Trophoblast cell (in vitro differentiated cells and primary cell): Measurements from ENCODE around the gene SPSB2.

ENCODE experiments used
- DNase-seq, 2 donors: peaks; one replicate each; pipeline ENCODE4 v3.0.0-alpha.2; 2016
- H2AFZ ChIP-seq: 2 replicates; pipeline ENCODE4 v1.6.1; 2013; ENCODE audit warnings: low read length, moderate library complexity, mild to moderate bottlenecking; ENCODE audit not compliant: insufficient read depth, poor library complexity
- H2AK5ac ChIP-seq: 2 replicates; pipeline ENCODE4 v1.6.1; 2013; ENCODE audit warnings: mild to moderate bottlenecking, low read length
- H2BK120ac ChIP-seq: 2 replicates; pipeline ENCODE4 v1.6.1; 2013; ENCODE audit warnings: low read length, mild to moderate bottlenecking, moderate library complexity; ENCODE audit not compliant: insufficient read depth, poor library complexity
- H2BK12ac ChIP-seq: 2 replicates; pipeline ENCODE4 v1.6.1; 2013; ENCODE audit warnings: mild to moderate bottlenecking, low read length, moderate library complexity
- H2BK5ac ChIP-seq: 2 replicates; pipeline ENCODE4 v1.6.1; 2013; ENCODE audit warnings: low read length, low read depth, moderate library complexity, mild to moderate bottlenecking; ENCODE audit not compliant: poor library complexity
- H3K14ac ChIP-seq: 2 replicates; pipeline ENCODE4 v1.6.1; 2013; ENCODE audit warnings: mild to moderate bottlenecking, low read length
- H3K18ac ChIP-seq: 2 replicates; pipeline ENCODE4 v1.6.1; 2013; ENCODE audit warnings: mild to moderate bottlenecking, low read length
- H3K23ac ChIP-seq: 2 replicates; pipeline ENCODE4 v1.6.1; 2013; ENCODE audit warnings: low read length
- H3K27ac ChIP-seq: 2 replicates; pipeline ENCODE4 v1.5.1; 2013; ENCODE audit warnings: low read depth, mild to moderate bottlenecking, inconsistent platforms, low read length, moderate library complexity
- H3K27me3 ChIP-seq: 2 replicates; pipeline ENCODE4 v1.6.1; 2013; ENCODE audit warnings: inconsistent platforms, mild to moderate bottlenecking, low read length, moderate library complexity; ENCODE audit not compliant: insufficient read depth
- H3K36me3 ChIP-seq, 2 experiments: 1 replicate in 1 of 2; 2 replicates in 1 of 2; pipeline ENCODE4 v1.6.1; 2013; ENCODE audit warnings: low read length in 2 of 2, mild to moderate bottlenecking in 2 of 2, moderate library complexity in 1 of 2; ENCODE audit not compliant: insufficient read depth in 2 of 2, control insufficient read depth in 1 of 2
- H3K4ac ChIP-seq: 2 replicates; pipeline ENCODE4 v1.6.1; 2013; ENCODE audit warnings: low read depth, mild to moderate bottlenecking, low read length, moderate library complexity
- H3K4me1 ChIP-seq, 2 experiments: 1 replicate in 1 of 2; 2 replicates in 1 of 2; pipeline ENCODE4 v1.6.1; 2013; ENCODE audit warnings: low read length in 2 of 2, mild to moderate bottlenecking in 2 of 2, moderate library complexity in 1 of 2; ENCODE audit not compliant: insufficient read depth in 2 of 2, control insufficient read depth in 1 of 2
- H3K4me2 ChIP-seq: 2 replicates; pipeline ENCODE4 v1.6.1; 2013; ENCODE audit warnings: inconsistent platforms, mild to moderate bottlenecking, low read length, moderate library complexity
- H3K4me3 ChIP-seq: 2 replicates; pipeline ENCODE4 v1.5.1; 2013; ENCODE audit warnings: mild to moderate bottlenecking, low read depth, low read length, inconsistent platforms
- H3K79me1 ChIP-seq: one replicate; pipeline ENCODE4 v1.6.1; 2013; ENCODE audit warnings: low read length
- H3K79me2 ChIP-seq: 2 replicates; pipeline ENCODE4 v1.6.1; 2013; ENCODE audit warnings: low read length, mild to moderate bottlenecking; ENCODE audit not compliant: control insufficient read depth, insufficient read depth, poor library complexity
- H3K9ac ChIP-seq: 2 replicates; pipeline ENCODE4 v1.6.1; 2013; ENCODE audit warnings: mild to moderate bottlenecking, low read length
- H3K9me3 ChIP-seq: 2 replicates; pipeline ENCODE4 v1.6.1; 2013; ENCODE audit warnings: low read depth, mild to moderate bottlenecking, control low read depth, inconsistent platforms, low read length; ENCODE audit not compliant: insufficient read depth
- H4K12ac ChIP-seq: 2 replicates; pipeline ENCODE4 v1.6.1; 2013; ENCODE audit warnings: low read depth, mild to moderate bottlenecking, low read length, moderate library complexity
- H4K8ac ChIP-seq: 2 replicates; pipeline ENCODE4 v1.6.1; 2013; ENCODE audit warnings: low read depth, mild to moderate bottlenecking, low read length, moderate library complexity
- H4K91ac ChIP-seq: one replicate; pipeline ENCODE4 v1.6.1; 2013; ENCODE audit warnings: low read depth, mild to moderate bottlenecking, low read length, moderate library complexity
- WGBS: extraction: QIAGEN DNeasy Blood & Tissue Kit; methylation state at CpG from one replicate; pipeline ENCODE4 v1.1.7; 2013; ENCODE audit warnings: missing lambda C conversion rate; ENCODE audit not compliant: insufficient read length, insufficient coverage; ENCODE audit errors: extremely low coverage; 5-methylcytosine and 5-hydroxymethylcytosine counted together

The SPSB2 gene

DNA sequence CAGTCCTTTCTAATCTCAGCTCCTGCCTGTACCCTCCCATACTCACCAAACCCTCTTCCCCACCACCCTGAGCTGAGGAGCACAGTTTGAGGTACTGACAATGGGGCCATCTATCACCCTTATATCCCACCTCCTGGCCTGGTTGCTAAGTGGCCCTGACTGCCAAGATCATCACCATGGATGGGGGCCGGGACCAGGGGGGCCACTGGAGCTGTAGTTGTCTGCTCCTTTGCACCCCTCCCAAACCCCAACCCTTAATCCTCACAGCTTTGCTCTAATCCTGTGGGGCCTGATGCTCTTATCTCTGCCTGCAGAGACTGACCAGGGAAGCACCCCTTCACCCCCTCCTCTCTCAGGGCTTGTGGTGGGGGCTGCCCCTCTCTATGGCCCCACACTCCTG, 32.8 kb downstream of the SPSB2 start:
- H3K23ac ChIP-seq, result no peak overlapping the region
- H3K18ac ChIP-seq, result no peak overlapping the region
- no peak overlapping the region for H4K12ac ChIP-seq
- H3K27me3 ChIP-seq, result no peaks in the 10 kb centered on the region
- H3K4me1 ChIP-seq, result no peaks in the 10 kb centered on the region
- H3K9ac ChIP-seq, result no peak overlapping the region
- no peaks in the 10 kb centered on the region for H3K9me3 ChIP-seq
- H3K4me2 ChIP-seq, result no peak overlapping the region
- no peak overlapping the region for H2BK5ac ChIP-seq
- H3K36me3 ChIP-seq, result peaks cover 39 to 52% of the 10 kb centered on the region in 2 experiments
- H2AK5ac ChIP-seq, result no peak overlapping the region
- H2BK12ac ChIP-seq, result no peak overlapping the region
- H3K27ac ChIP-seq, result no peak overlapping the region
- H2AFZ ChIP-seq, result no peak overlapping the region
- H3K4me3 ChIP-seq, result no peak overlapping the region
- no peak overlapping the region for H3K14ac ChIP-seq
- H3K4ac ChIP-seq, result no peak overlapping the region
- no peak overlapping the region for H4K8ac ChIP-seq
- DNase-seq, result no peak
- no peak overlapping the region for H2BK120ac ChIP-seq
- H4K91ac ChIP-seq, result no peak overlapping the region
- no peaks in the 10 kb centered on the region for H3K79me1 ChIP-seq
- no peaks in the 10 kb centered on the region for H3K79me2 ChIP-seq
- WGBS, result no CpG with 5 or more reads among the region's 1 CpG

DNA sequence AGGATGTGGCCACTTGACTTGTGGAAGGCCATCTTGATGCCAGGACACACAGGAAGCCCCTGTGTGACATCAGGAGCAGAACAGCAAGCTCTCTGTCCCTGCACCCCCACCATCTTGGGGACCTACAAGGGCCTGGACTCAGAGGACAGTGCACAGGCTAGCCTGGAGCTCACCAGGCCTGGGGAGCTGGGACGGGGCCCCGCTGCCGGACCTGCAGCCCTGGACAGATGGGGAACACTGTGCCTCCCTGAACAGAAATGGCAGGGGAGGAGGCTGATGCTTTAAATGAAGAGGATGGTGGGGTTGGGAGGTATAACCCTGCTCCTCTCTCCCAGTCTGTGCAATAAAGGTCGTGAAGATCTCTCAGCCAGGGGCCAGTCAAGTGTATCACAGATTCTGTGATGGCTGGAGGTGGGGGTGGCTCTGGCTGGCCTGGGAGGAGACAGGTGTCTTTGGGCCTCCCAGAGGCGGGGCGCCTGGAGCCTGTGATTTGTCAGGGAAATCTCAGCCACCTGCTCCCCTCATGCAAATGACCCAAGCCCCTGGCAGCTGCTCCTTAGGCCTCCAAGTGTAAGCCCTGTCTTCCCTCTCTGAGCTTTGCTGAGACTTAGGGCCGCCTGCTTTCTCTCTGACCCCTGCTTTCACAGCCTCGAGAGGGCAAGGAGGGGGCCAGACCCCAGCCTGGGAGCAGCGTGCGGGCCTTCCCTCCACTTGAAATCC, 33.5 kb downstream of the SPSB2 start:
- Histone ChIP-seq H3K27me3 (no peaks in the 10 kb centered on the region), H3K4me3 (no peak overlapping the region), H2BK5ac (no peak overlapping the region), H3K79me1 (no peaks in the 10 kb centered on the region), H3K36me3 (peaks cover 36 to 48% of the 10 kb centered on the region in 2 experiments), H2BK120ac (no peak overlapping the region), H3K9me3 (no peaks in the 10 kb centered on the region), H2AK5ac (no peak overlapping the region), H3K4ac (no peak overlapping the region), H2AFZ (no peak overlapping the region), H3K4me1 (no peaks in the 10 kb centered on the region), H3K27ac (no peak overlapping the region), H3K18ac (no peak overlapping the region), H2BK12ac (no peak overlapping the region), H3K14ac (no peak overlapping the region), H3K4me2 (no peak overlapping the region), H4K91ac (no peak overlapping the region), H3K79me2 (no peaks in the 10 kb centered on the region), H4K12ac (no peak overlapping the region), H3K23ac (no peak overlapping the region), H4K8ac (no peak overlapping the region), H3K9ac (no peak overlapping the region)
- no peak for DNase-seq
- no CpG with 5 or more reads among the region's 10 CpGs for WGBS

DNA sequence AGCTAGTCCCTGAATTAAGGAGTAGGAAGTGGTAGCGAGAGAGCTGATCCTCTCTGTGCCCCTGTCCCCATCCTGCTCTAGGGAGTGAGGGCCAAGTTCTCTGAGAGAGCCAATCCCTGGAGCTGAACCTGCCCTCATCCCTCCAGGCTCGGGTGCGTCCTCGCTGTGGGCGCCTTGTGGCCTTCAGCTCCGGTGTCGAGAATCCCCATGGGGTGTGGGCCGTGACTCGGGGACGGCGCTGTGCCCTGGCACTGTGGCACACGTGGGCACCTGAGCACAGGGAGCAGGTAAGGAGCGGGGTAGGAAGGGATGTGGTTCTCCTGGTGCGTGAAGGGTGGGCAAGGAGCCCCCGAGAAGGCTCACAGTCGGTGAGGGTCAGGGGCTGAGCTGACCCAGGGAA, 34.2 kb downstream of the SPSB2 start:
- Histone ChIP-seq H3K79me1 (no peaks in the 10 kb centered on the region), H2BK12ac (no peak overlapping the region), H3K79me2 (no peaks in the 10 kb centered on the region), H3K27me3 (no peaks in the 10 kb centered on the region), H2BK120ac (no peak overlapping the region), H3K18ac (no peak overlapping the region), H3K4me3 (no peak overlapping the region), H3K4me1 (no peaks in the 10 kb centered on the region), H3K4me2 (no peak overlapping the region), H3K9ac (no peak overlapping the region), H2AFZ (no peak overlapping the region), H2BK5ac (no peak overlapping the region), H4K91ac (no peak overlapping the region), H2AK5ac (no peak overlapping the region), H3K9me3 (no peaks in the 10 kb centered on the region), H3K4ac (no peak overlapping the region), H3K27ac (no peak overlapping the region), H3K36me3 (peaks cover 37 to 46% of the 10 kb centered on the region in 2 experiments), H4K8ac (no peak overlapping the region), H4K12ac (no peak overlapping the region), H3K23ac (no peak overlapping the region), H3K14ac (no peak overlapping the region)
- DNase-seq, result no peak
- no CpG with 5 or more reads among the region's 16 CpGs for WGBS

- Histone ChIP-seq H3K4me3 (no peak overlapping the region), H2BK5ac (no peak overlapping the region), H3K23ac (no peak overlapping the region), H3K27me3 (no peaks in the 10 kb centered on the region), H2AFZ (no peak overlapping the region), H2BK120ac (no peak overlapping the region), H3K79me2 (no peaks in the 10 kb centered on the region), H4K91ac (no peak overlapping the region), H3K9ac (no peak overlapping the region), H3K27ac (no peak overlapping the region), H3K14ac (no peak overlapping the region), H4K12ac (no peak overlapping the region), H2BK12ac (no peak overlapping the region), H3K4ac (no peak overlapping the region), H3K4me1 (no peaks in the 10 kb centered on the region), H3K18ac (no peak overlapping the region), H4K8ac (no peak overlapping the region), H2AK5ac (no peak overlapping the region), H3K79me1 (no peaks in the 10 kb centered on the region), H3K4me2 (no peak overlapping the region), H3K36me3 (peaks cover 43% of the 10 kb centered on the region in 2 experiments), H3K9me3 (no peaks in the 10 kb centered on the region)
- DNase-seq, result no peak
- no CpG with 5 or more reads among the region's 26 CpGs for WGBS
Observed at GRCh38 chr12:6837370-6838060, 35.6 kb downstream of the SPSB2 start.
